ENCODE measurements around the gene DCUN1D2. TPM values are rescaled to one million over a fixed set of nuclear protein-coding genes. Genes with fewer than 3 reads are reported as not detected.

The DCUN1D2 gene
- total and polyA plus RNA-seq, 4 donors, result 7.4 to 28.2 (median 16.6) TPM

GRCh38 chr13:113422807-113423519 is 67.5 kb downstream of the DCUN1D2 start:
- 93 to 95% methylated on average over 26 of the region's 26 CpGs for WGBS, 2 donors
- Histone ChIP-seq H3K36me3 (ENCODE audit: control insufficient read depth in 1 of 2, insufficient read depth in 2 of 2, low read length in 1 of 2) (no peaks in the 10 kb centered on the region), H3K4me1 (ENCODE audit: control insufficient read depth in 1 of 2, insufficient read depth in 2 of 2, low read length in 2 of 2) (no peaks in the 10 kb centered on the region), H3K9me3 (ENCODE audit: control insufficient read depth, low read length) (no peaks in the 10 kb centered on the region), H3K4me3 (ENCODE audit: low read length in 2 of 2) (no peak overlapping the region), H3K27me3 (ENCODE audit: control insufficient read depth in 1 of 2, insufficient read depth in 2 of 2, low read length in 1 of 2) (no peaks in the 10 kb centered on the region), H3K27ac (ENCODE audit: low read depth in 1 of 2, low read length in 2 of 2) (no peak overlapping the region)
- intact Hi-C loops (cut with DNase I), result no loop called here
- no peak for ATAC-seq (ENCODE audit: low FRiP score)
- DNase-seq, result peak in 1 of 2 donors; percentile 68

- Histone ChIP-seq H3K27me3 (ENCODE audit: control insufficient read depth in 1 of 2, insufficient read depth in 2 of 2, low read length in 1 of 2) (no peaks in the 10 kb centered on the region), H3K4me3 (ENCODE audit: low read length in 2 of 2) (no peak overlapping the region), H3K36me3 (ENCODE audit: control insufficient read depth in 1 of 2, insufficient read depth in 2 of 2, low read length in 1 of 2) (no peaks in the 10 kb centered on the region), H3K27ac (ENCODE audit: low read depth in 1 of 2, low read length in 2 of 2) (no peak overlapping the region), H3K9me3 (ENCODE audit: control insufficient read depth, low read length) (no peaks in the 10 kb centered on the region), H3K4me1 (ENCODE audit: control insufficient read depth in 1 of 2, insufficient read depth in 2 of 2, low read length in 2 of 2) (no peaks in the 10 kb centered on the region)
- DNase-seq, result peak; percentile 64 to 72
- ATAC-seq (ENCODE audit: low FRiP score), result no peak
- WGBS, 2 donors, result 15 to 17% methylated on average over 15 of the region's 15 CpGs
- intact Hi-C loops (cut with DNase I), result no loop called here
Observed at GRCh38 chr13:113421673-113422270, 68.7 kb downstream of the DCUN1D2 start.

GRCh38 chr13:113420833-113421600 is 69.5 kb downstream of the DCUN1D2 start:
- H3K27me3 ChIP-seq (ENCODE audit: control insufficient read depth in 1 of 2, insufficient read depth in 2 of 2, low read length in 1 of 2), result no peaks in the 10 kb centered on the region
- no peak overlapping the region for H3K27ac ChIP-seq (ENCODE audit: low read depth in 1 of 2, low read length in 2 of 2)
- no peaks in the 10 kb centered on the region for H3K36me3 ChIP-seq (ENCODE audit: control insufficient read depth in 1 of 2, insufficient read depth in 2 of 2, low read length in 1 of 2)
- DNase-seq (peak in 1 of 2 donors; percentile 64), ATAC-seq (ENCODE audit: low FRiP score) (peak; percentile 33)
- intact Hi-C loops (cut with DNase I), result no loop called here
- no peaks in the 10 kb centered on the region for H3K4me1 ChIP-seq (ENCODE audit: control insufficient read depth in 1 of 2, insufficient read depth in 2 of 2, low read length in 2 of 2)
- H3K9me3 ChIP-seq (ENCODE audit: control insufficient read depth, low read length), result no peaks in the 10 kb centered on the region
- H3K4me3 ChIP-seq (ENCODE audit: low read length in 2 of 2), result no peak overlapping the region
- WGBS, 2 donors, result 71 to 74% methylated on average over 26 to 38 of the region's 38 CpGs

GRCh38 chr13:113420232-113420631 is 70.3 kb downstream of the DCUN1D2 start:
- Histone ChIP-seq H3K9me3 (ENCODE audit: control insufficient read depth, low read length) (no peaks in the 10 kb centered on the region), H3K27me3 (ENCODE audit: control insufficient read depth in 1 of 2, insufficient read depth in 2 of 2, low read length in 1 of 2) (no peaks in the 10 kb centered on the region), H3K27ac (ENCODE audit: low read depth in 1 of 2, low read length in 2 of 2) (no peak overlapping the region), H3K4me1 (ENCODE audit: control insufficient read depth in 1 of 2, insufficient read depth in 2 of 2, low read length in 2 of 2) (no peaks in the 10 kb centered on the region), H3K36me3 (ENCODE audit: control insufficient read depth in 1 of 2, insufficient read depth in 2 of 2, low read length in 1 of 2) (no peaks in the 10 kb centered on the region), H3K4me3 (ENCODE audit: low read length in 2 of 2) (no peak overlapping the region)
- 87 to 94% methylated on average over 15 of the region's 15 CpGs for WGBS, 2 donors
- ATAC-seq (ENCODE audit: low FRiP score) (no peak), DNase-seq (peak in 1 of 2 donors; percentile 10)
- intact Hi-C loops (cut with DNase I), result no loop called here

- H3K27ac ChIP-seq (ENCODE audit: low read depth in 1 of 2, low read length in 2 of 2), result no peak overlapping the region
- H3K4me3 ChIP-seq (ENCODE audit: low read length in 2 of 2), result no peak overlapping the region
- WGBS, 2 donors, result 79 to 86% methylated on average over 18 of the region's 18 CpGs
- DNase-seq (peak in 1 of 2 donors; percentile 21), ATAC-seq (ENCODE audit: low FRiP score) (no peak)
- intact Hi-C loops (cut with DNase I), result no loop called here
- no peaks in the 10 kb centered on the region for H3K4me1 ChIP-seq (ENCODE audit: control insufficient read depth in 1 of 2, insufficient read depth in 2 of 2, low read length in 2 of 2)
- no peaks in the 10 kb centered on the region for H3K36me3 ChIP-seq (ENCODE audit: control insufficient read depth in 1 of 2, insufficient read depth in 2 of 2, low read length in 1 of 2)
- no peaks in the 10 kb centered on the region for H3K9me3 ChIP-seq (ENCODE audit: control insufficient read depth, low read length)
- no peaks in the 10 kb centered on the region for H3K27me3 ChIP-seq (ENCODE audit: control insufficient read depth in 1 of 2, insufficient read depth in 2 of 2, low read length in 1 of 2)
Observed at GRCh38 chr13:113419531-113420193, 70.8 kb downstream of the DCUN1D2 start.

GRCh38 chr13:113418722-113419049 is 71.8 kb downstream of the DCUN1D2 start:
- intact Hi-C loops (cut with DNase I), result no loop called here
- H3K4me3 ChIP-seq (ENCODE audit: low read length in 2 of 2), result no peak overlapping the region
- H3K27ac ChIP-seq (ENCODE audit: low read depth in 1 of 2, low read length in 2 of 2), result no peak overlapping the region
- no peaks in the 10 kb centered on the region for H3K36me3 ChIP-seq (ENCODE audit: control insufficient read depth in 1 of 2, insufficient read depth in 2 of 2, low read length in 1 of 2)
- ATAC-seq (ENCODE audit: low FRiP score), result no peak
- peak in 1 of 2 donors; percentile 6 for DNase-seq
- 99 to 100% methylated on average over 1 of the region's 1 CpG for WGBS, 2 donors
- H3K4me1 ChIP-seq (ENCODE audit: control insufficient read depth in 1 of 2, insufficient read depth in 2 of 2, low read length in 2 of 2), result no peaks in the 10 kb centered on the region
- H3K27me3 ChIP-seq (ENCODE audit: control insufficient read depth in 1 of 2, insufficient read depth in 2 of 2, low read length in 1 of 2), result no peaks in the 10 kb centered on the region
- H3K9me3 ChIP-seq (ENCODE audit: control insufficient read depth, low read length), result no peaks in the 10 kb centered on the region

GRCh38 chr13:113417836-113418721 is 72.4 kb downstream of the DCUN1D2 start:
- Histone ChIP-seq H3K4me3 (ENCODE audit: low read length in 2 of 2) (no peak overlapping the region), H3K36me3 (ENCODE audit: control insufficient read depth in 1 of 2, insufficient read depth in 2 of 2, low read length in 1 of 2) (no peaks in the 10 kb centered on the region), H3K27ac (ENCODE audit: low read depth in 1 of 2, low read length in 2 of 2) (no peak overlapping the region), H3K27me3 (ENCODE audit: control insufficient read depth in 1 of 2, insufficient read depth in 2 of 2, low read length in 1 of 2) (no peaks in the 10 kb centered on the region), H3K4me1 (ENCODE audit: control insufficient read depth in 1 of 2, insufficient read depth in 2 of 2, low read length in 2 of 2) (no peaks in the 10 kb centered on the region), H3K9me3 (ENCODE audit: control insufficient read depth, low read length) (no peaks in the 10 kb centered on the region)
- intact Hi-C loops (cut with DNase I), result no loop called here
- DNase-seq, result peak in 1 of 2 donors; percentile 29
- no peak for ATAC-seq (ENCODE audit: low FRiP score)
- 82 to 86% methylated on average over 16 of the region's 16 CpGs for whole genome bisulfite sequencing, 2 donors
